ENCODE measurements around the gene AUTS2. TPM values are rescaled to one million over a fixed set of nuclear protein-coding genes. Genes with fewer than 3 reads are reported as not detected.

Gene AUTS2
- total and polyA plus RNA-seq, 9 of the 15 experiments (the other 6 are each of a cell fraction or from before 2014, with no cell fraction given): 0.58 TPM; not detected in 8

DNA sequence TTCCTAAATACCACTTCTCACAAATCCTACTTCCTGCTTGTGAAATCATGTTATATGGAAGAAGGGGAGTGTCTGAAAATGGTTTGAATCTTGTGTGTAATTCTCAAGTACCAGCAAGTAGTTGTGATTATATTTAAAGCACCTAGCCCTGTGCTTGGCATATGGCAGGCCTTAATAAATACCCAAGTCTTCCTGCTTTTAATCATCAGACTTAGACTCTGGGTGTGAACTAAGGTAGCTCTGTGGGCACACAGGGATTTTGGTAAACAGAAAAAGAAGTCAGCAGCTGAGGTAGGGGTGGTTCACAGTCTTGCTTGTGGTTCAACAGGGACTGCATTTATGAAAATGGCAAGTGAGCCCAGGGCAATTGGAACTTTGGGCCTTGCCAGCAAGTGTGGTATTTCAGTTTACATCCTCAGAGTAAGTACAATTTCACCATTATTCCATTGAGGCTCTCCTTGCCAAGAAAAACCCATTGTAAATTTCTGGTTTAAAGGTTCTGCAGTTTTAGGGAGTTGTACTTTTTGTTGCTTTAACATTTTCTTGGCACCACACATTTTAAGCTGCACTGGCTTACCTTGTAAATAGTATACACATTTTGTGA lies 215.5 kb downstream of the AUTS2 start (continued):
- no peak for TF ChIP-seq CHD4 (IDR thresholded peaks at IDR 0.05; ENCODE audit: insufficient read depth, insufficient replicate concordance, low read depth, low read length, poor library complexity, severe bottlenecking)
- TF ChIP-seq, protein P1, sequence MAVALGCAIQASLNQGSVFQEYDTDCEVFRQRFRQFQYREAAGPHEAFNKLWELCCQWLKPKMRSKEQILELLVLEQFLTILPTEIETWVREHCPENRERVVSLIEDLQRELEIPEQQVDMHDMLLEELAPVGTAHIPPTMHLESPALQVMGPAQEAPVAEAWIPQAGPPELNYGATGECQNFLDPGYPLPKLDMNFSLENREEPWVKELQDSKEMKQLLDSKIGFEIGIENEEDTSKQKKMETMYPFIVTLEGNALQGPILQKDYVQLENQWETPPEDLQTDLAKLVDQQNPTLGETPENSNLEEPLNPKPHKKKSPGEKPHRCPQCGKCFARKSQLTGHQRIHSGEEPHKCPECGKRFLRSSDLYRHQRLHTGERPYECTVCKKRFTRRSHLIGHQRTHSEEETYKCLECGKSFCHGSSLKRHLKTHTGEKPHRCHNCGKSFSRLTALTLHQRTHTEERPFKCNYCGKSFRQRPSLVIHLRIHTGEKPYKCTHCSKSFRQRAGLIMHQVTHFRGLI (CRISPR knock-in tag; IDR thresholded peaks at IDR 0.05): no peak
- no peak for TF ChIP-seq ZNF551 (CRISPR knock-in tag; IDR thresholded peaks at IDR 0.05)
- TF ChIP-seq, protein P2, sequence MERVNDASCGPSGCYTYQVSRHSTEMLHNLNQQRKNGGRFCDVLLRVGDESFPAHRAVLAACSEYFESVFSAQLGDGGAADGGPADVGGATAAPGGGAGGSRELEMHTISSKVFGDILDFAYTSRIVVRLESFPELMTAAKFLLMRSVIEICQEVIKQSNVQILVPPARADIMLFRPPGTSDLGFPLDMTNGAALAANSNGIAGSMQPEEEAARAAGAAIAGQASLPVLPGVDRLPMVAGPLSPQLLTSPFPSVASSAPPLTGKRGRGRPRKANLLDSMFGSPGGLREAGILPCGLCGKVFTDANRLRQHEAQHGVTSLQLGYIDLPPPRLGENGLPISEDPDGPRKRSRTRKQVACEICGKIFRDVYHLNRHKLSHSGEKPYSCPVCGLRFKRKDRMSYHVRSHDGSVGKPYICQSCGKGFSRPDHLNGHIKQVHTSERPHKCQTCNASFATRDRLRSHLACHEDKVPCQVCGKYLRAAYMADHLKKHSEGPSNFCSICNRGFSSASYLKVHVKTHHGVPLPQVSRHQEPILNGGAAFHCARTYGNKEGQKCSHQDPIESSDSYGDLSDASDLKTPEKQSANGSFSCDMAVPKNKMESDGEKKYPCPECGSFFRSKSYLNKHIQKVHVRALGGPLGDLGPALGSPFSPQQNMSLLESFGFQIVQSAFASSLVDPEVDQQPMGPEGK (CRISPR knock-in tag; IDR thresholded peaks at IDR 0.05; ENCODE audit: borderline replicate concordance): no peak

DNA sequence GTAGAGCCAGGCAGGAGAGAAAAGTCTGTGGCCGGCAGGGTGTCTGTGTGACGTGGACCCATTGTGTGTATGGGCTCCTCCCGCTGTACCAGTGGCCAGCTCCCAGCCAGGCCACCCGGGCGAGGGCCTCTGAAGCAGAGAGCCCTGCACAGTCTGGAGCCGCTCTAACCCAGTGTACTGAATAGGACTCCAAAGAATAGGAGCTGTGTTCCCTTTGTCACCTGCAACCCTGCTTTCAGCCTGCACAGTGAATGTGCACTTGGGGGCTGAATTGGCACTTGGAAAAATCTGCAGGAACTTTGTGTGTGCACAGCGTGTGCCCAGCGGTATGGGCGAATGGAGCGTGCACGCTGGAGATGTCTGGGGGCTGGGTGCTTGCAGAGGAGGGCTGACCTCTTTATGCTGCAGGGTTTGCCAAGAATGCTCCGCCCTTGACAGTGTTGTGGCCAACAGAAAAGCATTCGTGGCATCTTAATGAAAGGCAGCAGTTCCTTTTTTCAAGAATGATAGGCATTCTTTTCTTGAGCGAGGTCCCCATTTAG lies 216.2 kb downstream of the AUTS2 start:
- H3K4me3 ChIP-seq: no peak overlapping the region
- no peaks in the 10 kb centered on the region for H3K9me1 ChIP-seq (ENCODE audit: control insufficient read depth, insufficient read depth, low read length)
- no TSS peak for BruUV-seq (replicated peaks)
- ATAC-seq (no peak), FAIRE-seq (no peak), DNase-seq (ENCODE audit: extremely low read depth in 1 of 4, low spot score in 3 of 4) (no peak)
- H2AFZ ChIP-seq (ENCODE audit: low read depth, low read length): no peak overlapping the region
- in situ Hi-C loops (cut with MboI) (no loop called here), intact Hi-C loops (cut with micrococcal nuclease) (no loop called here)
- H3K27ac ChIP-seq (ENCODE audit: extremely low read depth, low read depth, low read length): no peak overlapping the region
- ChIA-PET POLR2A (interaction anchor here (0.6 kb wide), 1 partner anchor 37 kb away, joined by 3 read pairs; no protein-coding TSS in a partner anchor), CTCF (ENCODE audit: low intra/inter-chr PET ratio) (no interaction called here)
- H3K4me1 ChIP-seq (replicated peaks in 1 of 2; ENCODE audit: control insufficient read depth in 2 of 2, insufficient read depth in 2 of 2, low read length in 2 of 2): no peaks in the 10 kb centered on the region
- H4K20me1 ChIP-seq (replicated peaks; ENCODE audit: control insufficient read depth, insufficient read depth, low read length): no peaks in the 10 kb centered on the region
- H3K27me3 ChIP-seq (ENCODE audit: control insufficient read depth in 2 of 2, insufficient read depth in 2 of 2, low read length in 2 of 2): no peaks in the 10 kb centered on the region
- no peak for TF ChIP-seq ZNF699 (CRISPR knock-in tag; IDR thresholded peaks at IDR 0.05; ENCODE audit: insufficient replicate concordance)
- no peak for TF ChIP-seq PTRF (tag; IDR thresholded peaks at IDR 0.05)
- TF ChIP-seq, protein P3, sequence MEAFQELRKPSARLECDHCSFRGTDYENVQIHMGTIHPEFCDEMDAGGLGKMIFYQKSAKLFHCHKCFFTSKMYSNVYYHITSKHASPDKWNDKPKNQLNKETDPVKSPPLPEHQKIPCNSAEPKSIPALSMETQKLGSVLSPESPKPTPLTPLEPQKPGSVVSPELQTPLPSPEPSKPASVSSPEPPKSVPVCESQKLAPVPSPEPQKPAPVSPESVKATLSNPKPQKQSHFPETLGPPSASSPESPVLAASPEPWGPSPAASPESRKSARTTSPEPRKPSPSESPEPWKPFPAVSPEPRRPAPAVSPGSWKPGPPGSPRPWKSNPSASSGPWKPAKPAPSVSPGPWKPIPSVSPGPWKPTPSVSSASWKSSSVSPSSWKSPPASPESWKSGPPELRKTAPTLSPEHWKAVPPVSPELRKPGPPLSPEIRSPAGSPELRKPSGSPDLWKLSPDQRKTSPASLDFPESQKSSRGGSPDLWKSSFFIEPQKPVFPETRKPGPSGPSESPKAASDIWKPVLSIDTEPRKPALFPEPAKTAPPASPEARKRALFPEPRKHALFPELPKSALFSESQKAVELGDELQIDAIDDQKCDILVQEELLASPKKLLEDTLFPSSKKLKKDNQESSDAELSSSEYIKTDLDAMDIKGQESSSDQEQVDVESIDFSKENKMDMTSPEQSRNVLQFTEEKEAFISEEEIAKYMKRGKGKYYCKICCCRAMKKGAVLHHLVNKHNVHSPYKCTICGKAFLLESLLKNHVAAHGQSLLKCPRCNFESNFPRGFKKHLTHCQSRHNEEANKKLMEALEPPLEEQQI (IDR thresholded peaks at IDR 0.05): no peak
- no peak for TF ChIP-seq PYGO2 (tag; IDR thresholded peaks at IDR 0.05)
- no peak for TF ChIP-seq ZBTB7A (IDR thresholded peaks at IDR 0.05; ENCODE audit: borderline replicate concordance, control insufficient read depth, low read depth, low read length)
- TF ChIP-seq, protein P4, sequence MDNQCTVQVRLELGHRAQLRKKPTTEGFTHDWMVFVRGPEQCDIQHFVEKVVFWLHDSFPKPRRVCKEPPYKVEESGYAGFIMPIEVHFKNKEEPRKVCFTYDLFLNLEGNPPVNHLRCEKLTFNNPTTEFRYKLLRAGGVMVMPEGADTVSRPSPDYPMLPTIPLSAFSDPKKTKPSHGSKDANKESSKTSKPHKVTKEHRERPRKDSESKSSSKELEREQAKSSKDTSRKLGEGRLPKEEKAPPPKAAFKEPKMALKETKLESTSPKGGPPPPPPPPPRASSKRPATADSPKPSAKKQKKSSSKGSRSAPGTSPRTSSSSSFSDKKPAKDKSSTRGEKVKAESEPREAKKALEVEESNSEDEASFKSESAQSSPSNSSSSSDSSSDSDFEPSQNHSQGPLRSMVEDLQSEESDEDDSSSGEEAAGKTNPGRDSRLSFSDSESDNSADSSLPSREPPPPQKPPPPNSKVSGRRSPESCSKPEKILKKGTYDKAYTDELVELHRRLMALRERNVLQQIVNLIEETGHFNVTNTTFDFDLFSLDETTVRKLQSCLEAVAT (IDR thresholded peaks at IDR 0.05): no peak
- no peak for TF ChIP-seq MTF1 (CRISPR knock-in tag; IDR thresholded peaks at IDR 0.05; ENCODE audit: borderline replicate concordance)
- no peak for TF ChIP-seq ZNF717 (CRISPR knock-in tag; IDR thresholded peaks at IDR 0.05)
- H3K9me3 ChIP-seq (replicated peaks; ENCODE audit: control insufficient read depth, insufficient read depth, low read depth, low read length): no peaks in the 10 kb centered on the region
- no peak overlapping the region for H3K4me2 ChIP-seq (ENCODE audit: insufficient read depth, low read length)
- no peak overlapping the region for H3K9ac ChIP-seq (ENCODE audit: insufficient read depth in 1 of 2, low read depth in 2 of 2, low read length in 2 of 2)
- under 1% methylated on average over 14 of the region's 14 CpGs for WGBS (ENCODE audit: insufficient coverage, low coverage, missing lambda C conversion rate)
- H3K79me2 ChIP-seq (ENCODE audit: control insufficient read depth, insufficient read depth, low read length): no peaks in the 10 kb centered on the region
- H3K36me3 ChIP-seq (ENCODE audit: control insufficient read depth, insufficient read depth, low read length): no peaks in the 10 kb centered on the region
